Measurements from ENCODE around the gene GASK1B. TPM values are rescaled to one million over a fixed set of nuclear protein-coding genes. Genes with fewer than 3 reads are reported as not detected.

GASK1B gene
- total RNA-seq, 1 experiment from 2014 or later, result 3.8 TPM

GRCh38 chr4:158159054-158159717 is 13.6 kb downstream of the GASK1B start:
- intact Hi-C loops (cut with micrococcal nuclease; ENCODE audit: unreplicated experiment), result no loop called here
- ChIA-PET POLR2A (ENCODE audit: low non-redundant PET) (no interaction called here), CTCF (no interaction called here)
- no peak overlapping the region for H3K4me3 ChIP-seq (ENCODE audit: low read depth, low read length, poor library complexity, severe bottlenecking)
- TF ChIP-seq CTCF (conservative IDR thresholded peaks at IDR 0.05; ENCODE audit: low read depth, low read length) (no peak), EZH2 (IDR thresholded peaks at IDR 0.05; ENCODE audit: borderline replicate concordance, low read depth, low read length, poor library complexity, severe bottlenecking) (no peak)
- no peak overlapping the region for H3K27ac ChIP-seq (ENCODE audit: low read depth, low read length, poor library complexity, severe bottlenecking)
- no peaks in the 10 kb centered on the region for H3K27me3 ChIP-seq (replicated peaks; ENCODE audit: insufficient read depth, low read depth, low read length, poor library complexity)
- BruUV-seq (replicated peaks), result no TSS peak
- H3K9me3 ChIP-seq (ENCODE audit: low read depth, low read length, poor library complexity, severe bottlenecking), result no peaks in the 10 kb centered on the region
- no peak for DNase-seq (ENCODE audit: low spot score)
- H3K4me1 ChIP-seq (ENCODE audit: insufficient read depth, low read length, poor library complexity, severe bottlenecking), result no peaks in the 10 kb centered on the region
- H3K36me3 ChIP-seq (ENCODE audit: insufficient read depth, low read length, poor library complexity, severe bottlenecking), result no peaks in the 10 kb centered on the region

- ChIA-PET CTCF (no interaction called here), POLR2A (ENCODE audit: low non-redundant PET) (no interaction called here)
- no peaks in the 10 kb centered on the region for H3K27me3 ChIP-seq (replicated peaks; ENCODE audit: insufficient read depth, low read depth, low read length, poor library complexity)
- no peaks in the 10 kb centered on the region for H3K4me1 ChIP-seq (ENCODE audit: insufficient read depth, low read length, poor library complexity, severe bottlenecking)
- H3K4me3 ChIP-seq (ENCODE audit: low read depth, low read length, poor library complexity, severe bottlenecking), result no peak overlapping the region
- H3K9me3 ChIP-seq (ENCODE audit: low read depth, low read length, poor library complexity, severe bottlenecking), result no peaks in the 10 kb centered on the region
- intact Hi-C loops (cut with micrococcal nuclease; ENCODE audit: unreplicated experiment), result no loop called here
- H3K36me3 ChIP-seq (ENCODE audit: insufficient read depth, low read length, poor library complexity, severe bottlenecking), result no peaks in the 10 kb centered on the region
- BruUV-seq (replicated peaks), result no TSS peak
- DNase-seq (ENCODE audit: low spot score), result no peak
- H3K27ac ChIP-seq (ENCODE audit: low read depth, low read length, poor library complexity, severe bottlenecking), result no peak overlapping the region
- TF ChIP-seq CTCF (conservative IDR thresholded peaks at IDR 0.05; ENCODE audit: low read depth, low read length) (no peak), EZH2 (IDR thresholded peaks at IDR 0.05; ENCODE audit: borderline replicate concordance, low read depth, low read length, poor library complexity, severe bottlenecking) (no peak)
These were observed 15.4 kb downstream of the GASK1B start for GRCh38 chr4:158157412-158157811.

GRCh38 chr4:158155656-158156356 is 17.0 kb downstream of the GASK1B start:
- no TSS peak for BruUV-seq (replicated peaks)
- H3K27me3 ChIP-seq (replicated peaks; ENCODE audit: insufficient read depth, low read depth, low read length, poor library complexity), result no peaks in the 10 kb centered on the region
- ChIA-PET POLR2A (ENCODE audit: low non-redundant PET) (no interaction called here), CTCF (no interaction called here)
- H3K4me3 ChIP-seq (ENCODE audit: low read depth, low read length, poor library complexity, severe bottlenecking), result no peak overlapping the region
- no peak for TF ChIP-seq EZH2 (IDR thresholded peaks at IDR 0.05; ENCODE audit: borderline replicate concordance, low read depth, low read length, poor library complexity, severe bottlenecking)
- TF ChIP-seq CTCF (conservative IDR thresholded peaks at IDR 0.05; ENCODE audit: low read depth, low read length), result no peak
- no peaks in the 10 kb centered on the region for H3K36me3 ChIP-seq (ENCODE audit: insufficient read depth, low read length, poor library complexity, severe bottlenecking)
- no peak overlapping the region for H3K27ac ChIP-seq (ENCODE audit: low read depth, low read length, poor library complexity, severe bottlenecking)
- DNase-seq (ENCODE audit: low spot score), result no peak
- intact Hi-C loops (cut with micrococcal nuclease; ENCODE audit: unreplicated experiment), result no loop called here
- H3K4me1 ChIP-seq (ENCODE audit: insufficient read depth, low read length, poor library complexity, severe bottlenecking), result no peaks in the 10 kb centered on the region
- no peaks in the 10 kb centered on the region for H3K9me3 ChIP-seq (ENCODE audit: low read depth, low read length, poor library complexity, severe bottlenecking)

All from A673 (cell line).